Esophagus muscularis mucosa (tissue), 3 donors: ENCODE data around the gene PCSK4.
"Not testable (repeated sequence)": the region's sequence is repeated elsewhere in the genome, so short reads cannot be mapped to it uniquely, and the experiment has no call there.

ENCODE experiments used
- CTCF ChIP-seq, 3 experiments: fragments of 200-600 bp in 2 of 3; fragments of 450-650 bp in 1 of 3; sonication (generic) in 2 of 3; IDR thresholded peaks; one replicate each; pipeline ENCODE4 v1.5.1; 2017 to 2019; ENCODE audit warnings: antibody characterized with exemption in 3 of 3, mild to moderate bottlenecking in 2 of 3, moderate library complexity in 1 of 3
- POLR2A ChIP-seq: fragments of 450-650 bp; IDR thresholded peaks from one replicate; pipeline ENCODE4 v1.6.1; 2017; ENCODE audit warnings: antibody characterized with exemption, moderate library complexity, mild to moderate bottlenecking, low read depth
- POLR2AphosphoS5 ChIP-seq, 2 donors: sonication (generic); formaldehyde crosslinking; IDR thresholded peaks; one replicate each; pipeline ENCODE4 v1.6.1; 2017; ENCODE audit warnings: antibody characterized with exemption in 2 of 2

DNA sequence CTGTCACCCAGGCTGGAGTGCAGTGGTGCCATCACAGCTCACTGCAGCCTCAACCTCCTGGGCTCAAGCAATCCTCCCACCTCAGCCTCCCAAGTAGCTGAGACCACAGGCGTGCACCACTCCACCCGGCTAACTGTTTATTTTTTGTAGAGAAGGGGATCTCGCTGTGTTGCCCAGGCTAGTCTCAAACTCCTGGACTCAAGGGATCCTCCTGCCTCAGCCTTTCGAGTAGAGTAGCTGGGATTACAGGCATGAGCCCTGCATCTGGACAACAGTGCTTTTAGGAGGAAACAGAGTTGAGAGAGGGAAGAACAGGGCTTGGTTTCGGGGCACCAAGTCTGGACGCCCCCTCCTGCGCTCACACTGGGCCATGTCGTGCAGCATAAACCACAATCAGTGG, 29.7 kb upstream of the PCSK4 start:
- not testable (repeated sequence) for TF ChIP-seq CTCF (IDR thresholded peaks at IDR 0.05); POLR2A; POLR2AphosphoS5 (IDR thresholded peaks at IDR 0.05)
